ENCODE results near the gene CDC5L.

DNA sequence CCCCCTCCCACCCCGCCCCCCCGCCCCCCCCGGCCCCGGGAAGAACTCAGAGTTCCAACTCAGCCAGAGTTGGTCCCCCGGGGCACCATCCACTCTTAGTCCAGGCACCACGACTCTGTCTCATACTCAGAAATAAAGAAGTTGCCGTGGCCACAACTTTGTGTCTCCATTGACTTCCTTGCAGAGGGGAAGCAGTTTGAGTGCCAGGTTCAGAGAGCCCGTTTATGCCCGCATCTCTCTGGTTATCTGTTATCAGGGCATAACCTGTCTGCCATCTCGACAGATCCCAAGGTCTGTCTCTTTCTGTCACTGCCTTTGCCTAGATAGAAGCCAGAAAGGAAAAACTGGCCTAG lies 605 bp downstream of the CDC5L start:
- TF ChIP-seq, protein P1, sequence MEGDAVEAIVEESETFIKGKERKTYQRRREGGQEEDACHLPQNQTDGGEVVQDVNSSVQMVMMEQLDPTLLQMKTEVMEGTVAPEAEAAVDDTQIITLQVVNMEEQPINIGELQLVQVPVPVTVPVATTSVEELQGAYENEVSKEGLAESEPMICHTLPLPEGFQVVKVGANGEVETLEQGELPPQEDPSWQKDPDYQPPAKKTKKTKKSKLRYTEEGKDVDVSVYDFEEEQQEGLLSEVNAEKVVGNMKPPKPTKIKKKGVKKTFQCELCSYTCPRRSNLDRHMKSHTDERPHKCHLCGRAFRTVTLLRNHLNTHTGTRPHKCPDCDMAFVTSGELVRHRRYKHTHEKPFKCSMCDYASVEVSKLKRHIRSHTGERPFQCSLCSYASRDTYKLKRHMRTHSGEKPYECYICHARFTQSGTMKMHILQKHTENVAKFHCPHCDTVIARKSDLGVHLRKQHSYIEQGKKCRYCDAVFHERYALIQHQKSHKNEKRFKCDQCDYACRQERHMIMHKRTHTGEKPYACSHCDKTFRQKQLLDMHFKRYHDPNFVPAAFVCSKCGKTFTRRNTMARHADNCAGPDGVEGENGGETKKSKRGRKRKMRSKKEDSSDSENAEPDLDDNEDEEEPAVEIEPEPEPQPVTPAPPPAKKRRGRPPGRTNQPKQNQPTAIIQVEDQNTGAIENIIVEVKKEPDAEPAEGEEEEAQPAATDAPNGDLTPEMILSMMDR (conservative IDR thresholded peaks at IDR 0.05 in 1 of 2, IDR thresholded peaks at IDR 0.05 in 1 of 2; ENCODE audit: extremely low read depth in 1 of 2, insufficient read depth in 1 of 2, low read depth in 1 of 2, low read length in 2 of 2) = no peak
- no peak for TF ChIP-seq EZH2 (IDR thresholded peaks at IDR 0.05; ENCODE audit: borderline replicate concordance, low read length)

All from mammary epithelial cell (primary cell).